C4-2B (cell line): ENCODE measurements around the gene OSBP.

Experiments used
- CTCF ChIP-seq: fragments of 450-650 bp; conservative IDR thresholded peaks from 2 replicates; pipeline ENCODE4 v1.5.1; 2017; ENCODE audit warnings: mild to moderate bottlenecking
- ZFX ChIP-seq: fragments of 450-650 bp; IDR thresholded peaks from 2 replicates; pipeline ENCODE4 v1.6.1; 2017

GRCh38 chr11:59555601-59556114 is 59.9 kb downstream of the OSBP start:
- TF ChIP-seq CTCF (no peak), ZFX (no peak)
